Measurements from ENCODE around the gene POLR2J.
A peak's percentile ranks its signal among the peaks of the same experiment; 100 is the strongest.
"Not testable (repeated sequence)": the region's sequence is repeated elsewhere in the genome, so short reads cannot be mapped to it uniquely, and the experiment has no call there.

POLR2J gene

GRCh38 chr7:102464577-102465280 lies 14.0 kb downstream of the POLR2J start, which contains the start of the genes ALKBH4 and LRWD1:
ALKBH4 (minus strand) TSS chr7:102464863; CDS start chr7:102464836, 27 bp downstream.
LRWD1 (plus strand) TSS chr7:102464984; CDS start chr7:102465081, 97 bp downstream.
- DNase-seq = peak; percentile 84

GRCh38 chr7:102463841-102464576 lies 14.7 kb downstream of the POLR2J start:
- DNase-seq = no peak

GRCh38 chr7:102460467-102460866 lies 18.3 kb downstream of the POLR2J start:
- no peak for DNase-seq

GRCh38 chr7:102459221-102459844 lies 19.4 kb downstream of the POLR2J start:
- no peak for DNase-seq

- DNase-seq = no peak
Measured at GRCh38 chr7:102457352-102457924, 21.3 kb downstream of the POLR2J start.

- no peak for DNase-seq
Measured at GRCh38 chr7:102456327-102456726, 22.4 kb downstream of the POLR2J start.

- no peak for DNase-seq
Measured at GRCh38 chr7:102455596-102455995, 23.1 kb downstream of the POLR2J start.

- DNase-seq = not testable (repeated sequence)
Measured at GRCh38 chr7:102454932-102455331, 23.8 kb downstream of the POLR2J start.

- DNase-seq = no peak
Measured at GRCh38 chr7:102454468-102454867, 24.3 kb downstream of the POLR2J start.

- no peak for DNase-seq
Measured at GRCh38 chr7:102453319-102453718, 25.4 kb downstream of the POLR2J start.

GRCh38 chr7:102452451-102452850 lies 26.3 kb downstream of the POLR2J start:
- no peak for DNase-seq

GRCh38 chr7:102451371-102452054 lies 27.2 kb downstream of the POLR2J start:
- DNase-seq = peak; percentile 60

GRCh38 chr7:102450242-102450641 lies 28.5 kb downstream of the POLR2J start:
- DNase-seq = no peak

- DNase-seq = no peak
Measured at GRCh38 chr7:102449136-102449535, 29.6 kb downstream of the POLR2J start.

GRCh38 chr7:102447311-102447710 lies 31.4 kb downstream of the POLR2J start:
- DNase-seq = no peak

- no peak for DNase-seq
Measured at GRCh38 chr7:102446387-102447156, 32.1 kb downstream of the POLR2J start.

GRCh38 chr7:102445674-102446071 lies 33.0 kb downstream of the POLR2J start:
- DNase-seq = no peak

GRCh38 chr7:102444961-102445673 lies 33.6 kb downstream of the POLR2J start:
- no peak for DNase-seq

- no peak for DNase-seq
Measured at GRCh38 chr7:102439963-102440795, 38.5 kb downstream of the POLR2J start.

GRCh38 chr7:102436118-102436517 lies 42.6 kb downstream of the POLR2J start:
- no peak for DNase-seq

Measured in NCI-H526 treated with DMSO at 0.1 percent for 48 hours (cell line).